ENCODE results near the gene GPR141.

DNA sequence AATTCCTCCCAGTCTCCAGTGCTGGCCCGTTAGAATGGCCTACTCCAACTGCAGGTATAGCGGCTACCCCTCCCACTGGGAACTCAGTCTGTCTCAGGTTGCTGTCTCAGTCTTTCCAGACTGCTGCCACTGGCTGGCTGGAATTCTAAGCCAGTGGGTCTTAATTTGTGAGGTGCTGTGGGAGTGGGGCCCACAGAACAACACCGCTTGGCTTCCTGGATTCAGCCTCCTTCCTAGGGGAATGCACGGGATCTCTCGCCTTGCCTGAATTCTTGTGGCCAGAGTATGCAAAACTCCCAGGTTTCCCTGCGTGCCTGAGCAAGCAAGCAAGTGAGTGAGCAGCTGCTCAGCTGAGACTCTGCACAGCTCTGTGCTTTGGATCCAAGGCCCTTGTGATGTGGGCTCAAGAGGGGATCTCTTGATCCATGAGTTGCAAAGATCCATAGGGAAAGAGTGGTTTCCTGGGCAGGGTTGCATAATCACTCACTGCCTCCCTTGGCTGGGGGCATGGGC, 41.5 kb upstream of the GPR141 start:
- TF ChIP-seq EZH2phosphoT487 (IDR thresholded peaks at IDR 0.05; ENCODE audit: borderline replicate concordance) (no peak), CTCF (conservative IDR thresholded peaks at IDR 0.05; ENCODE audit: low read length) (no peak)
